Subcutaneous abdominal adipose tissue (tissue), 5 donors: ENCODE results near the gene DIP2C.

Experiments
- H3K27ac ChIP-seq: one replicate; pipeline ENCODE4 v1.7.0; 2013; ENCODE audit warnings: low read depth, mild to moderate bottlenecking, inconsistent platforms, low read length, moderate library complexity
- H3K27me3 ChIP-seq, 5 donors: one replicate each; pipeline ENCODE4 v1.7.0; 2013; ENCODE audit warnings: low read length in 5 of 5, inconsistent platforms in 1 of 5; ENCODE audit not compliant: control insufficient read depth in 5 of 5, insufficient read depth in 4 of 5
- H3K36me3 ChIP-seq, 5 donors: one replicate each; pipeline ENCODE4 v1.7.0; 2013; ENCODE audit warnings: low read length in 5 of 5; ENCODE audit not compliant: control insufficient read depth in 5 of 5, insufficient read depth in 5 of 5
- H3K4me1 ChIP-seq, 5 donors: one replicate each; pipeline ENCODE4 v1.7.0; 2013; ENCODE audit warnings: low read length in 5 of 5, mild to moderate bottlenecking in 3 of 5, moderate library complexity in 1 of 5; ENCODE audit not compliant: control insufficient read depth in 5 of 5, insufficient read depth in 5 of 5
- H3K4me3 ChIP-seq, 5 donors: one replicate each; pipeline ENCODE4 v1.7.0; 2013; ENCODE audit warnings: low read length in 5 of 5, low read depth in 1 of 5
- H3K9ac ChIP-seq, 5 donors: one replicate each; pipeline ENCODE4 v1.7.0; 2013; ENCODE audit warnings: low read length in 5 of 5, mild to moderate bottlenecking in 4 of 5, moderate library complexity in 3 of 5
- H3K9me3 ChIP-seq, 5 donors: one replicate each; pipeline ENCODE4 v1.7.0; 2013; ENCODE audit warnings: low read length in 5 of 5; ENCODE audit not compliant: control insufficient read depth in 5 of 5
- donor health status: healthy.
- donor health status: healthy.
- donor health status: healthy.
- donor health status: healthy.
- donor health status: healthy.

Gene DIP2C

GRCh38 chr10:547591-548081, 141.8 kb downstream of the DIP2C start:
- Histone ChIP-seq H3K36me3 (no peaks in the 10 kb centered on the region), H3K4me1 (peaks cover 0 to 9% (median 3%) of the 10 kb centered on the region in 5 donors), H3K27ac (no peak overlapping the region), H3K27me3 (no peaks in the 10 kb centered on the region), H3K9ac (no peak overlapping the region), H3K9me3 (no peaks in the 10 kb centered on the region), H3K4me3 (no peak overlapping the region)

- Histone ChIP-seq H3K4me3 (no peak overlapping the region), H3K36me3 (no peaks in the 10 kb centered on the region), H3K4me1 (peaks cover 2 to 12% (median 3%) of the 10 kb centered on the region in 5 donors), H3K27me3 (no peaks in the 10 kb centered on the region), H3K27ac (no peak overlapping the region), H3K9me3 (no peaks in the 10 kb centered on the region), H3K9ac (no peak overlapping the region)
Measured at GRCh38 chr10:546971-547590, 142.4 kb downstream of the DIP2C start.

GRCh38 chr10:546451-546850, 143.0 kb downstream of the DIP2C start:
- Histone ChIP-seq H3K9ac (no peak overlapping the region), H3K4me1 (peaks cover 2 to 17% (median 9%) of the 10 kb centered on the region in 5 donors), H3K27ac (no peak overlapping the region), H3K4me3 (no peak overlapping the region), H3K36me3 (no peaks in the 10 kb centered on the region), H3K27me3 (no peaks in the 10 kb centered on the region), H3K9me3 (no peaks in the 10 kb centered on the region)

GRCh38 chr10:543862-544822, 145.3 kb downstream of the DIP2C start:
- Histone ChIP-seq H3K4me3 (no peak overlapping the region), H3K9ac (no peak overlapping the region), H3K27ac (no peak overlapping the region), H3K4me1 (peaks cover 0 to 17% (median 10%) of the 10 kb centered on the region in 5 donors), H3K9me3 (no peaks in the 10 kb centered on the region), H3K36me3 (no peaks in the 10 kb centered on the region), H3K27me3 (no peaks in the 10 kb centered on the region)

- no peaks in the 10 kb centered on the region for H3K27me3 ChIP-seq
- H3K4me1 ChIP-seq, result peaks cover 0 to 17% (median 10%) of the 10 kb centered on the region in 5 donors
- no peak overlapping the region for H3K9ac ChIP-seq
- no peak overlapping the region for H3K4me3 ChIP-seq
- H3K27ac ChIP-seq, result no peak overlapping the region
- H3K9me3 ChIP-seq, result no peaks in the 10 kb centered on the region
- H3K36me3 ChIP-seq, result no peaks in the 10 kb centered on the region
Measured at GRCh38 chr10:543131-543530, 146.3 kb downstream of the DIP2C start.

- no peak overlapping the region for H3K27ac ChIP-seq
- H3K9me3 ChIP-seq, result no peaks in the 10 kb centered on the region
- no peaks in the 10 kb centered on the region for H3K27me3 ChIP-seq
- peaks cover 0 to 10% (median 8%) of the 10 kb centered on the region in 5 donors for H3K4me1 ChIP-seq
- H3K9ac ChIP-seq, result no peak overlapping the region
- H3K36me3 ChIP-seq, result no peaks in the 10 kb centered on the region
- no peak overlapping the region for H3K4me3 ChIP-seq
Measured at GRCh38 chr10:541750-542371, 147.6 kb downstream of the DIP2C start.

- H3K4me3 ChIP-seq, result no peak overlapping the region
- no peaks in the 10 kb centered on the region for H3K27me3 ChIP-seq
- H3K27ac ChIP-seq, result no peak overlapping the region
- H3K4me1 ChIP-seq, result peaks cover 0 to 10% (median 8%) of the 10 kb centered on the region in 5 donors
- H3K9me3 ChIP-seq, result no peaks in the 10 kb centered on the region
- H3K9ac ChIP-seq, result no peak overlapping the region
- H3K36me3 ChIP-seq, result no peaks in the 10 kb centered on the region
Measured at GRCh38 chr10:541041-541440, 148.4 kb downstream of the DIP2C start.

GRCh38 chr10:538895-539294, 150.6 kb downstream of the DIP2C start:
- peaks cover 0 to 10% (median 8%) of the 10 kb centered on the region in 5 donors for H3K4me1 ChIP-seq
- no peak overlapping the region for H3K9ac ChIP-seq
- H3K27ac ChIP-seq, result no peak overlapping the region
- H3K36me3 ChIP-seq, result no peaks in the 10 kb centered on the region
- no peaks in the 10 kb centered on the region for H3K9me3 ChIP-seq
- H3K4me3 ChIP-seq, result no peak overlapping the region
- H3K27me3 ChIP-seq, result no peaks in the 10 kb centered on the region

GRCh38 chr10:536935-537334, 152.5 kb downstream of the DIP2C start:
- H3K9ac ChIP-seq, result no peak overlapping the region
- H3K4me1 ChIP-seq, result peaks cover 0 to 6% (median 4%) of the 10 kb centered on the region in 5 donors
- no peaks in the 10 kb centered on the region for H3K36me3 ChIP-seq
- no peaks in the 10 kb centered on the region for H3K27me3 ChIP-seq
- no peaks in the 10 kb centered on the region for H3K9me3 ChIP-seq
- H3K27ac ChIP-seq, result no peak overlapping the region
- H3K4me3 ChIP-seq, result no peak overlapping the region
